NOMO-1 (cell line): Measurements from ENCODE around the gene PERCC1.

Experiments
- DNase-seq, 2 experiments: peaks; one replicate each; lab custom pipeline; 2025; ENCODE audit not compliant: unreplicated experiment in 2 of 2; lab: John Stamatoyannopoulos, UW

Gene PERCC1

GRCh38 chr16:1408171-1408837 lies 22.6 kb upstream of the PERCC1 start:
- peak; percentile 77 to 88 for DNase-seq

- no peak for DNase-seq
These were observed 18.0 kb upstream of the PERCC1 start for GRCh38 chr16:1412847-1413246.

- DNase-seq: peak; percentile 63 to 71
These were observed 17.0 kb upstream of the PERCC1 start for GRCh38 chr16:1413684-1414531.

GRCh38 chr16:1414532-1415260 lies 16.2 kb upstream of the PERCC1 start, which contains the start of gene UNKL:
UNKL (minus strand) TSS chr16:1414704; CDS start chr16:1414691, 13 bp downstream.
- peak; percentile 30 to 33 for DNase-seq

GRCh38 chr16:1416521-1416941 lies 14.3 kb upstream of the PERCC1 start:
- DNase-seq: no peak

GRCh38 chr16:1420111-1420539 lies 10.8 kb upstream of the PERCC1 start:
- no peak for DNase-seq

- DNase-seq: no peak
These were observed 8.8 kb upstream of the PERCC1 start for GRCh38 chr16:1422076-1422475.

GRCh38 chr16:1424028-1424427 lies 6.8 kb upstream of the PERCC1 start:
- no peak for DNase-seq

GRCh38 chr16:1425616-1426370 lies 5.1 kb upstream of the PERCC1 start:
- no peak for DNase-seq

- DNase-seq: no peak
These were observed 4.0 kb upstream of the PERCC1 start for GRCh38 chr16:1426734-1427471.

GRCh38 chr16:1427473-1428461 lies 3.1 kb upstream of the PERCC1 start:
- peak in 1 of 2 experiments; percentile 21 for DNase-seq

- peak; percentile 76 to 79 for DNase-seq
These were observed 2.4 kb upstream of the PERCC1 start for GRCh38 chr16:1428511-1428910.

- DNase-seq: no peak
These were observed 1.9 kb upstream of the PERCC1 start for GRCh38 chr16:1429012-1429411.

- no peak for DNase-seq
These were observed 1.2 kb upstream of the PERCC1 start for GRCh38 chr16:1429631-1430030.

GRCh38 chr16:1430214-1430758 lies 592 bp upstream of the PERCC1 start:
- DNase-seq: no peak

GRCh38 chr16:1431497-1432270 lies 806 bp downstream of the PERCC1 start:
- no peak for DNase-seq

GRCh38 chr16:1432388-1433262 lies 1.7 kb downstream of the PERCC1 start:
- no peak for DNase-seq
